Measurements from ENCODE around the gene MAEL. TPM values are rescaled to one million over a fixed set of nuclear protein-coding genes. Genes with fewer than 3 reads are reported as not detected.

The MAEL gene
- total RNA-seq, 1 donor from 2014 or later = 0.33 TPM

- no peaks in the 10 kb centered on the region for H3K27me3 ChIP-seq (ENCODE audit: control insufficient read depth, insufficient read depth, low read length)
- DNase-seq (ENCODE audit: low read depth) = no peak
- no peak for TF ChIP-seq CTCF (IDR thresholded peaks at IDR 0.05; ENCODE audit: insufficient read depth, low read length, poor library complexity, severe bottlenecking)
- no peaks in the 10 kb centered on the region for H3K36me3 ChIP-seq (ENCODE audit: control insufficient read depth, insufficient read depth, low read length)
- H3K4me3 ChIP-seq (ENCODE audit: low read depth, low read length) = no peak overlapping the region
Observed at GRCh38 chr1:166950156-166950555, 38.9 kb upstream of the MAEL start.

- Histone ChIP-seq H3K36me3 (ENCODE audit: control insufficient read depth, insufficient read depth, low read length) (no peaks in the 10 kb centered on the region), H3K27me3 (ENCODE audit: control insufficient read depth, insufficient read depth, low read length) (no peaks in the 10 kb centered on the region), H3K4me3 (ENCODE audit: low read depth, low read length) (no peak overlapping the region)
- TF ChIP-seq CTCF (IDR thresholded peaks at IDR 0.05; ENCODE audit: insufficient read depth, low read length, poor library complexity, severe bottlenecking) = no peak
- DNase-seq (ENCODE audit: low read depth) = no peak
Observed at GRCh38 chr1:166951050-166951449, 38.0 kb upstream of the MAEL start.

- peak; percentile 77 for DNase-seq (ENCODE audit: low read depth)
- Histone ChIP-seq H3K4me3 (ENCODE audit: low read depth, low read length) (no peak overlapping the region), H3K36me3 (ENCODE audit: control insufficient read depth, insufficient read depth, low read length) (no peaks in the 10 kb centered on the region), H3K27me3 (ENCODE audit: control insufficient read depth, insufficient read depth, low read length) (no peaks in the 10 kb centered on the region)
- no peak for TF ChIP-seq CTCF (IDR thresholded peaks at IDR 0.05; ENCODE audit: insufficient read depth, low read length, poor library complexity, severe bottlenecking)
Observed at GRCh38 chr1:166952002-166952746, 36.9 kb upstream of the MAEL start.

- DNase-seq (ENCODE audit: low read depth) = no peak
- H3K36me3 ChIP-seq (ENCODE audit: control insufficient read depth, insufficient read depth, low read length) = no peaks in the 10 kb centered on the region
- no peaks in the 10 kb centered on the region for H3K27me3 ChIP-seq (ENCODE audit: control insufficient read depth, insufficient read depth, low read length)
- no peak overlapping the region for H3K4me3 ChIP-seq (ENCODE audit: low read depth, low read length)
- TF ChIP-seq CTCF (IDR thresholded peaks at IDR 0.05; ENCODE audit: insufficient read depth, low read length, poor library complexity, severe bottlenecking) = no peak
Observed at GRCh38 chr1:166953491-166953890, 35.6 kb upstream of the MAEL start.

GRCh38 chr1:166956057-166956850, 32.8 kb upstream of the MAEL start:
- no peaks in the 10 kb centered on the region for H3K36me3 ChIP-seq (ENCODE audit: control insufficient read depth, insufficient read depth, low read length)
- no peak for DNase-seq (ENCODE audit: low read depth)
- TF ChIP-seq CTCF (IDR thresholded peaks at IDR 0.05; ENCODE audit: insufficient read depth, low read length, poor library complexity, severe bottlenecking) = no peak
- H3K27me3 ChIP-seq (ENCODE audit: control insufficient read depth, insufficient read depth, low read length) = no peaks in the 10 kb centered on the region
- H3K4me3 ChIP-seq (ENCODE audit: low read depth, low read length) = no peak overlapping the region

Data from kidney epithelial cell (primary cell).